ENCODE data around the gene DPP9. TPM values are rescaled to one million over a fixed set of nuclear protein-coding genes. Genes with fewer than 3 reads are reported as not detected.

DPP9 gene
- total and polyA plus RNA-seq, 2 of the 13 experiments (the other 11 are each of a cell fraction or from before 2014, with no cell fraction given) = 8.4 to 25.8 TPM

GRCh38 chr19:4633140-4633967 is 90.3 kb downstream of the DPP9 start (continued):
- TF ChIP-seq HNRNPLL (IDR thresholded peaks at IDR 0.05; ENCODE audit: low read depth, low read length, poor library complexity, severe bottlenecking) (no peak), ELF3 (CRISPR knock-in tag; IDR thresholded peaks at IDR 0.05) (no peak), KLF16 (CRISPR knock-in tag; IDR thresholded peaks at IDR 0.05) (peak in 1 of 2 experiments; percentile 59; a peak in 1 of 4 replicates), DNMT1 (CRISPR knock-in tag; IDR thresholded peaks at IDR 0.05) (no peak), ZFP90 (CRISPR knock-in tag; IDR thresholded peaks at IDR 0.05; ENCODE audit: borderline replicate concordance) (no peak), PRDM15 (CRISPR knock-in tag; IDR thresholded peaks at IDR 0.05) (no peak), ZNF512B (CRISPR knock-in tag; IDR thresholded peaks at IDR 0.05; ENCODE audit: borderline replicate concordance) (no peak), JUN (CRISPR knock-in tag; IDR thresholded peaks at IDR 0.05) (no peak), BORCS8-MEF2B (CRISPR knock-in tag; IDR thresholded peaks at IDR 0.05) (no peak), TBX3 (IDR thresholded peaks at IDR 0.05; ENCODE audit: borderline replicate concordance) (no peak), ZNF101 (CRISPR knock-in tag; IDR thresholded peaks at IDR 0.05; ENCODE audit: borderline replicate concordance, low read depth) (no peak), ZSCAN31 (CRISPR knock-in tag; IDR thresholded peaks at IDR 0.05; ENCODE audit: low read depth) (0 out of 2 replicates have a peak, but pooled peaks have one; percentile 19), KAT7 (CRISPR knock-in tag; IDR thresholded peaks at IDR 0.05; ENCODE audit: borderline replicate concordance) (no peak), POGZ (CRISPR knock-in tag; IDR thresholded peaks at IDR 0.05) (no peak), MLLT10 (CRISPR knock-in tag; IDR thresholded peaks at IDR 0.05) (no peak), RCOR2 (CRISPR knock-in tag; IDR thresholded peaks at IDR 0.05) (peak; percentile 80; the same call in 1 of the 2 replicates), GATAD1 (CRISPR knock-in tag; IDR thresholded peaks at IDR 0.05) (no peak), ZBTB14 (CRISPR knock-in tag; IDR thresholded peaks at IDR 0.05) (no peak), BRCA1 (CRISPR knock-in tag; IDR thresholded peaks at IDR 0.05) (no peak)
- TF ChIP-seq, protein P1, sequence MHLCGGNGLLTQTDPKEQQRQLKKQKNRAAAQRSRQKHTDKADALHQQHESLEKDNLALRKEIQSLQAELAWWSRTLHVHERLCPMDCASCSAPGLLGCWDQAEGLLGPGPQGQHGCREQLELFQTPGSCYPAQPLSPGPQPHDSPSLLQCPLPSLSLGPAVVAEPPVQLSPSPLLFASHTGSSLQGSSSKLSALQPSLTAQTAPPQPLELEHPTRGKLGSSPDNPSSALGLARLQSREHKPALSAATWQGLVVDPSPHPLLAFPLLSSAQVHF (CRISPR knock-in tag; IDR thresholded peaks at IDR 0.05) = no peak
- TF ChIP-seq, protein P2, sequence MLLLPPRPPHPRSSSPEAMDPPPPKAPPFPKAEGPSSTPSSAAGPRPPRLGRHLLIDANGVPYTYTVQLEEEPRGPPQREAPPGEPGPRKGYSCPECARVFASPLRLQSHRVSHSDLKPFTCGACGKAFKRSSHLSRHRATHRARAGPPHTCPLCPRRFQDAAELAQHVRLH (CRISPR knock-in tag; IDR thresholded peaks at IDR 0.05; ENCODE audit: borderline replicate concordance, low read depth) = no peak
